Suprapubic skin (tissue), 4 donors: ENCODE data around the gene RFPL1. TPM values are rescaled to one million over a fixed set of nuclear protein-coding genes. Genes with fewer than 3 reads are reported as not detected.

ENCODE experiments used
- DNase-seq, 2 donors: peaks; one replicate each; pipeline ENCODE4 v3.0.0-alpha.2; 2019; ENCODE audit warnings: low spot score in 2 of 2
- H3K27ac ChIP-seq: fragments of 200-600 bp; sonication (generic); one replicate; pipeline ENCODE4 v1.5.1; 2019
- H3K27me3 ChIP-seq: fragments of 200-600 bp; sonication (generic); one replicate; pipeline ENCODE4 v1.5.1; 2019
- H3K36me3 ChIP-seq: fragments of 200-600 bp; sonication (generic); one replicate; pipeline ENCODE4 v1.5.1; 2019
- H3K4me1 ChIP-seq: fragments of 200-600 bp; sonication (generic); one replicate; pipeline ENCODE4 v1.5.1; 2019
- H3K4me3 ChIP-seq: fragments of 200-600 bp; sonication (generic); one replicate; pipeline ENCODE4 v1.5.1; 2019; ENCODE audit warnings: mild to moderate bottlenecking
- H3K9me3 ChIP-seq: fragments of 200-600 bp; sonication (generic); one replicate; pipeline ENCODE4 v1.5.1; 2019
- CTCF ChIP-seq, 2 donors: fragments of 200-600 bp in 1 of 2; fragments of 450-650 bp in 1 of 2; sonication (generic) in 1 of 2; IDR thresholded peaks; one replicate each; pipeline ENCODE4 v1.5.1; 2016 to 2019; ENCODE audit warnings: antibody characterized with exemption in 2 of 2, mild to moderate bottlenecking in 1 of 2, moderate library complexity in 1 of 2
- EP300 ChIP-seq: sonication (generic); formaldehyde crosslinking; IDR thresholded peaks from one replicate; pipeline ENCODE4 v1.6.1; 2017; ENCODE audit warnings: antibody characterized with exemption
- POLR2A ChIP-seq, 2 donors: fragments of 450-650 bp; IDR thresholded peaks; one replicate each; pipeline ENCODE4 v1.6.1; 2017; ENCODE audit warnings: antibody characterized with exemption in 2 of 2, mild to moderate bottlenecking in 2 of 2, moderate library complexity in 2 of 2
- POLR2AphosphoS5 ChIP-seq, 3 donors: sonication (generic); formaldehyde crosslinking; IDR thresholded peaks; one replicate each; pipeline ENCODE4 v1.6.1; 2017; ENCODE audit warnings: antibody characterized with exemption in 3 of 3
- WGBS: methylation state at CpG from one replicate; pipeline ENCODE4 v1.1.5; 2018; 5-methylcytosine and 5-hydroxymethylcytosine counted together
- total RNA-seq, 4 donors: library from RNA; depleted of rRNA; stranded (reverse); fragments of >200 nt; gene quantifications; one replicate each; pipeline ENCODE4 v1.1.0, GENCODE V29; 2016

The RFPL1 gene
- total RNA-seq, 4 donors from 2014 or later, result 0.64 TPM; not detected in 3

- 92% methylated on average over 3 of the region's 3 CpGs for WGBS
- no peaks in the 10 kb centered on the region for H3K36me3 ChIP-seq
- H3K27me3 ChIP-seq, result peaks cover 21% of the 10 kb centered on the region
- no peak for DNase-seq
- H3K9me3 ChIP-seq, result no peaks in the 10 kb centered on the region
- H3K27ac ChIP-seq, result no peak overlapping the region
- H3K4me3 ChIP-seq, result no peak overlapping the region
- no peaks in the 10 kb centered on the region for H3K4me1 ChIP-seq
- no peak for TF ChIP-seq CTCF (IDR thresholded peaks at IDR 0.05)
- TF ChIP-seq POLR2A (IDR thresholded peaks at IDR 0.05), result no peak
- TF ChIP-seq EP300, result no peak
- no peak for TF ChIP-seq POLR2AphosphoS5 (IDR thresholded peaks at IDR 0.05)
These were observed 4.5 kb upstream of the RFPL1 start for GRCh38 chr22:29433856-29434255.

GRCh38 chr22:29434288-29434687, 4.1 kb upstream of the RFPL1 start:
- H3K9me3 ChIP-seq, result no peaks in the 10 kb centered on the region
- no peaks in the 10 kb centered on the region for H3K4me1 ChIP-seq
- DNase-seq, result no peak
- WGBS, result 91% methylated on average over 7 of the region's 7 CpGs
- no peak overlapping the region for H3K4me3 ChIP-seq
- H3K27ac ChIP-seq, result no peak overlapping the region
- H3K27me3 ChIP-seq, result peaks cover 21% of the 10 kb centered on the region
- no peaks in the 10 kb centered on the region for H3K36me3 ChIP-seq
- TF ChIP-seq CTCF (IDR thresholded peaks at IDR 0.05) (no peak), POLR2AphosphoS5 (IDR thresholded peaks at IDR 0.05) (no peak), POLR2A (IDR thresholded peaks at IDR 0.05) (no peak), EP300 (no peak)

GRCh38 chr22:29435236-29436136, 2.9 kb upstream of the RFPL1 start:
- Histone ChIP-seq H3K4me1 (no peaks in the 10 kb centered on the region), H3K36me3 (no peaks in the 10 kb centered on the region), H3K27ac (no peak overlapping the region), H3K9me3 (no peaks in the 10 kb centered on the region), H3K27me3 (peaks cover 21% of the 10 kb centered on the region), H3K4me3 (no peak overlapping the region)
- 59% methylated on average over 5 of the region's 5 CpGs for WGBS
- TF ChIP-seq POLR2A (IDR thresholded peaks at IDR 0.05) (no peak), POLR2AphosphoS5 (IDR thresholded peaks at IDR 0.05) (no peak), EP300 (no peak), CTCF (IDR thresholded peaks at IDR 0.05) (no peak)
- no peak for DNase-seq

- 58% methylated on average over 1 of the region's 1 CpG for WGBS
- no peak for TF ChIP-seq POLR2AphosphoS5 (IDR thresholded peaks at IDR 0.05)
- no peak for TF ChIP-seq POLR2A (IDR thresholded peaks at IDR 0.05)
- no peak for TF ChIP-seq CTCF (IDR thresholded peaks at IDR 0.05)
- no peak for TF ChIP-seq EP300
- Histone ChIP-seq H3K4me3 (no peak overlapping the region), H3K27ac (no peak overlapping the region), H3K9me3 (no peaks in the 10 kb centered on the region), H3K36me3 (no peaks in the 10 kb centered on the region), H3K27me3 (no peaks in the 10 kb centered on the region), H3K4me1 (no peaks in the 10 kb centered on the region)
- no peak for DNase-seq
These were observed 4.6 kb downstream of the RFPL1 start for GRCh38 chr22:29442976-29443375.

GRCh38 chr22:29443452-29443851, 5.1 kb downstream of the RFPL1 start:
- no peak overlapping the region for H3K4me3 ChIP-seq
- no peaks in the 10 kb centered on the region for H3K36me3 ChIP-seq
- no peaks in the 10 kb centered on the region for H3K27me3 ChIP-seq
- no peak overlapping the region for H3K27ac ChIP-seq
- TF ChIP-seq POLR2AphosphoS5 (IDR thresholded peaks at IDR 0.05) (no peak), EP300 (no peak), POLR2A (IDR thresholded peaks at IDR 0.05) (no peak), CTCF (IDR thresholded peaks at IDR 0.05) (no peak)
- no peaks in the 10 kb centered on the region for H3K4me1 ChIP-seq
- no peaks in the 10 kb centered on the region for H3K9me3 ChIP-seq
- DNase-seq, result no peak
- WGBS, result 45% methylated on average over 6 of the region's 6 CpGs
